ENCODE results near the gene CBY3.
"Not testable (repeated sequence)": the region's sequence is repeated elsewhere in the genome, so short reads cannot be mapped to it uniquely, and the experiment has no call there.

DNA sequence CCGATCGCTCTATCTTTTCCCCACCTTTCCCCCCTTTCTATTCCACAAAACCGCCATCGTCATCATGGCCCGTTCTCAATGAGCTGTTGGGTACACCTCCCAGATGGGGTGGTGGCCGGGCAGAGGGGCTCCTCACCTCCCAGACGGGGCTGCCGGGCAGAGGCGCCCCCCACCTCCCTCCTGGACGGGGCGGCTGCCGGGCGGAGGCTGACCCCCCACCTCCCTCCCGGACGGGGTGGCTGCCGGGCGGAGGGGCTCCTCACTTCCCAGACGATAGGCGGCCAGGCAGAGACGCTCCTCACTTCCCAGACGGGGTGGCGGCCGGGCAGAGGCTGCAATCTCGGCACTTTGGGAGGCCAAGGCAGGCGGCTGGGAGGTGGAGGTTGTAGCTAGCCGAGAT, 30.6 kb downstream of the CBY3 start:
- not testable (repeated sequence) for TF ChIP-seq CTCF (IDR thresholded peaks at IDR 0.05; ENCODE audit: low read depth, low read length); EZH2phosphoT487 (IDR thresholded peaks at IDR 0.05; ENCODE audit: low read depth)
